T-helper 1 cell treated with Interleukin-12 subunit alpha and Interleukin-12 subunit beta and Interleukin-4 antibody, amounts not matched to agents 30 μg/mL and 1 μg/mL, for 36 hours (primary cell): ENCODE results near the gene ELP4.
A peak's percentile ranks its signal among the peaks of the same experiment; 100 is the strongest.

ENCODE experiments used
- H3K27ac Mint-ChIP-seq: one replicate; pipeline ENCODE4 v1.8.0; 2021; ENCODE audit warnings: mild to moderate bottlenecking, mixed read lengths
- H3K27me3 Mint-ChIP-seq: one replicate; pipeline ENCODE4 v1.8.0; 2021; ENCODE audit warnings: low read depth, mixed read lengths
- H3K36me3 Mint-ChIP-seq: one replicate; pipeline ENCODE4 v1.8.0; 2021; ENCODE audit warnings: low read depth, mixed read lengths
- H3K4me1 Mint-ChIP-seq: one replicate; pipeline ENCODE4 v1.8.0; 2021; ENCODE audit warnings: low read depth, mixed read lengths
- H3K4me3 Mint-ChIP-seq: one replicate; pipeline ENCODE4 v1.8.0; 2021; ENCODE audit warnings: mild to moderate bottlenecking, moderate library complexity, mixed read lengths
- H3K9me3 Mint-ChIP-seq: one replicate; pipeline ENCODE4 v1.8.0; 2021; ENCODE audit warnings: mixed read lengths

ELP4 gene

GRCh38 chr11:31804312-31805036 lies 294.9 kb downstream of the ELP4 start:
- peaks cover 93% of the 10 kb centered on the region for H3K27me3 Mint-ChIP-seq
- peaks cover 16% of the 10 kb centered on the region for H3K4me1 Mint-ChIP-seq
- peak overlapping the region; percentile 76 for H3K27ac Mint-ChIP-seq
- peak overlapping the region; percentile 46 for H3K4me3 Mint-ChIP-seq
- peaks cover 18% of the 10 kb centered on the region for H3K36me3 Mint-ChIP-seq
- H3K9me3 Mint-ChIP-seq: peaks cover 10% of the 10 kb centered on the region

- H3K36me3 Mint-ChIP-seq: peaks cover 15% of the 10 kb centered on the region
- H3K27ac Mint-ChIP-seq: peak overlapping the region; percentile 70
- peaks cover 92% of the 10 kb centered on the region for H3K27me3 Mint-ChIP-seq
- peaks cover 16% of the 10 kb centered on the region for H3K4me1 Mint-ChIP-seq
- H3K4me3 Mint-ChIP-seq: peak overlapping the region; percentile 46
- peaks cover 7% of the 10 kb centered on the region for H3K9me3 Mint-ChIP-seq
These were observed 295.6 kb downstream of the ELP4 start for GRCh38 chr11:31805037-31805628.

GRCh38 chr11:31805629-31806185 lies 296.1 kb downstream of the ELP4 start:
- Mint-ChIP-seq H3K4me1 (peaks cover 16% of the 10 kb centered on the region), H3K36me3 (peaks cover 12% of the 10 kb centered on the region), H3K4me3 (no peak overlapping the region), H3K9me3 (peaks cover 4% of the 10 kb centered on the region), H3K27me3 (peaks cover 88% of the 10 kb centered on the region), H3K27ac (no peak overlapping the region)

GRCh38 chr11:31806186-31806927 lies 296.8 kb downstream of the ELP4 start:
- Mint-ChIP-seq H3K27ac (peak overlapping the region; percentile 26), H3K9me3 (peaks cover 4% of the 10 kb centered on the region), H3K4me3 (no peak overlapping the region), H3K4me1 (peaks cover 21% of the 10 kb centered on the region), H3K36me3 (peaks cover 14% of the 10 kb centered on the region), H3K27me3 (peaks cover 88% of the 10 kb centered on the region)

- no peak overlapping the region for H3K4me3 Mint-ChIP-seq
- peaks cover 4% of the 10 kb centered on the region for H3K9me3 Mint-ChIP-seq
- H3K27ac Mint-ChIP-seq: peak overlapping the region; percentile 26
- peaks cover 16% of the 10 kb centered on the region for H3K36me3 Mint-ChIP-seq
- peaks cover 86% of the 10 kb centered on the region for H3K27me3 Mint-ChIP-seq
- peaks cover 23% of the 10 kb centered on the region for H3K4me1 Mint-ChIP-seq
These were observed 297.6 kb downstream of the ELP4 start for GRCh38 chr11:31806928-31807798.

GRCh38 chr11:31807799-31808667 lies 298.5 kb downstream of the ELP4 start:
- H3K27ac Mint-ChIP-seq: no peak overlapping the region
- H3K4me1 Mint-ChIP-seq: peaks cover 27% of the 10 kb centered on the region
- peaks cover 83% of the 10 kb centered on the region for H3K27me3 Mint-ChIP-seq
- H3K4me3 Mint-ChIP-seq: no peak overlapping the region
- H3K9me3 Mint-ChIP-seq: peaks cover 4% of the 10 kb centered on the region
- peaks cover 14% of the 10 kb centered on the region for H3K36me3 Mint-ChIP-seq

GRCh38 chr11:31808721-31809540 lies 299.4 kb downstream of the ELP4 start:
- peak overlapping the region; percentile 75 for H3K27ac Mint-ChIP-seq
- peaks cover 4% of the 10 kb centered on the region for H3K9me3 Mint-ChIP-seq

GRCh38 chr11:31809541-31809856 lies 299.9 kb downstream of the ELP4 start:
- Mint-ChIP-seq H3K36me3 (peaks cover 6% of the 10 kb centered on the region), H3K4me3 (peak overlapping the region; percentile 54), H3K27me3 (peaks cover 79% of the 10 kb centered on the region), H3K4me1 (peaks cover 14% of the 10 kb centered on the region), H3K9me3 (peaks cover 4% of the 10 kb centered on the region), H3K27ac (peak overlapping the region; percentile 75)

More at GRCh38 chr11:31808721-31809540, 299.4 kb downstream of the ELP4 start:
- Mint-ChIP-seq H3K4me3 (peak overlapping the region; percentile 54), H3K4me1 (peaks cover 19% of the 10 kb centered on the region), H3K36me3 (peaks cover 9% of the 10 kb centered on the region), H3K27me3 (peaks cover 81% of the 10 kb centered on the region)

- Mint-ChIP-seq H3K9me3 (no peaks in the 10 kb centered on the region), H3K27me3 (peaks cover 81% of the 10 kb centered on the region), H3K36me3 (peaks cover 6% of the 10 kb centered on the region), H3K4me1 (peaks cover 15% of the 10 kb centered on the region), H3K4me3 (peak overlapping the region; percentile 70), H3K27ac (peak overlapping the region; percentile 85)
These were observed 300.6 kb downstream of the ELP4 start for GRCh38 chr11:31809857-31810778.

GRCh38 chr11:31810779-31811647 lies 301.4 kb downstream of the ELP4 start, which contains the start of gene PAX6:
TSS of gene PAX6 (minus strand) at chr11:31811322. CDS start at chr11:31806411, 4,911 bp downstream.
- H3K9me3 Mint-ChIP-seq: no peaks in the 10 kb centered on the region
- H3K4me1 Mint-ChIP-seq: peaks cover 16% of the 10 kb centered on the region

More at GRCh38 chr11:31810779-31811647, 301.4 kb downstream of the ELP4 start, which contains the start of gene PAX6:
- Mint-ChIP-seq H3K27ac (peak within 1 kb of the TSS; percentile 85), H3K27me3 (peaks cover 83% of the 10 kb centered on the region), H3K4me3 (peak within 1 kb of the TSS; percentile 70), H3K36me3 (peaks cover 6% of the 10 kb centered on the region)
